K562 (cell line): Measurements from ENCODE around the gene GPR183. TPM values are rescaled to one million over a fixed set of nuclear protein-coding genes. Genes with fewer than 3 reads are reported as not detected.

Experiments
- ATAC-seq: fragments of 200-7000 bp; cut with Tn5 transposase; 3 replicates; pipeline ENCODE4 v1.9.1; 2020; ENCODE audit warnings: moderate library complexity
- BruUV-seq: library from RNA; stranded (reverse); fragments of 400-500 nt; replicated peaks from 2 replicates; lab custom pipeline; 2021; lab: Mats Ljungman, UMichigan
- CTCF ChIA-PET: fragments of 300-600 bp; formaldehyde crosslinking; extraction: SDS; loops from one replicate; lab custom pipeline; 2021; ENCODE audit warnings: low intra/inter-chr PET ratio; lab: Yijun Ruan, JAX
- POLR2A ChIA-PET: fragments of 300-600, 350-650 bp; sonication (Branson Sonifier 250); formaldehyde crosslinking; extraction: SDS; loops from one replicate; lab custom pipeline; 2021; ENCODE audit warnings: antibody characterized with exemption, inconsistent platforms; lab: Yijun Ruan, JAX
- DNase-seq, 4 experiments: peaks; one replicate each; pipeline versions ENCODE4 v3.0.0 to v3.0.0-alpha.2; 2011 to 2018; ENCODE audit warnings: low spot score in 3 of 4, mixed read lengths in 3 of 4; ENCODE audit errors: extremely low read depth in 1 of 4
- FAIRE-seq: peaks from 2 replicates; lab custom pipeline; 2011; peaks lifted over from hg19 to GRCh38; lab: Jason Lieb, UNC
- H2AFZ ChIP-seq: 2 replicates; pipeline ENCODE4 v1.6.0; 2011; ENCODE audit warnings: low read depth, low read length, control low read depth, inconsistent platforms
- H3K27ac ChIP-seq: fragments of 200-600 bp; 3 replicates; pipeline ENCODE4 v1.8.0; 2011; ENCODE audit warnings: low read depth, mild to moderate bottlenecking, control low read depth, inconsistent platforms, low read length, moderate library complexity, mixed read lengths; ENCODE audit errors: extremely low read depth
- H3K27me3 ChIP-seq, 2 experiments: fragments of 300-600 bp in 1 of 2; 2 replicates in 1 of 2; 3 replicates in 1 of 2; pipeline versions ENCODE4 v1.6.0 to v1.8.0; 2011; ENCODE audit warnings: inconsistent platforms in 2 of 2, low read length in 2 of 2, mild to moderate bottlenecking in 1 of 2, mixed read lengths in 1 of 2, moderate library complexity in 1 of 2; ENCODE audit not compliant: control insufficient read depth in 2 of 2, insufficient read depth in 2 of 2
- H3K36me3 ChIP-seq: fragments of 300-600 bp; 3 replicates; pipeline ENCODE4 v1.8.0; 2011; ENCODE audit warnings: mild to moderate bottlenecking, low read length, inconsistent platforms; ENCODE audit not compliant: control insufficient read depth, insufficient read depth
- H3K4me1 ChIP-seq, 2 experiments: fragments of 200-600 bp in 1 of 2; replicated peaks in 1 of 2; 2 replicates in 1 of 2; 3 replicates in 1 of 2; pipeline versions ENCODE4 v1.5.1 to v1.8.0; 2011; ENCODE audit warnings: inconsistent platforms in 2 of 2, low read length in 2 of 2, mild to moderate bottlenecking in 1 of 2, mixed read lengths in 1 of 2, moderate library complexity in 1 of 2; ENCODE audit not compliant: control insufficient read depth in 2 of 2, insufficient read depth in 2 of 2
- H3K4me2 ChIP-seq: 2 replicates; pipeline ENCODE4 v1.6.1; 2011; ENCODE audit warnings: low read length, control low read depth, inconsistent platforms, mixed read lengths; ENCODE audit not compliant: insufficient read depth
- H3K4me3 ChIP-seq: fragments of 200-600 bp; sonication (generic), shearing (Covaris generic); 2 replicates; pipeline ENCODE4 v1.5.1; 2016; ENCODE audit warnings: control low read depth, inconsistent platforms
- H3K79me2 ChIP-seq: fragments of 200-600 bp; 3 replicates; pipeline ENCODE4 v1.8.0; 2011; ENCODE audit warnings: low read length, inconsistent platforms; ENCODE audit not compliant: control insufficient read depth, insufficient read depth
- H3K9ac ChIP-seq, 2 experiments: 2 replicates each; pipeline versions ENCODE4 v1.6.0 to v1.6.1; 2011; ENCODE audit warnings: low read depth in 2 of 2, low read length in 2 of 2, control low read depth in 1 of 2, inconsistent platforms in 1 of 2, mild to moderate bottlenecking in 1 of 2, mixed read lengths in 1 of 2; ENCODE audit not compliant: insufficient read depth in 1 of 2
- H3K9me1 ChIP-seq: one replicate; pipeline ENCODE4 v1.6.0; 2011; ENCODE audit warnings: inconsistent platforms, mild to moderate bottlenecking, low read length, moderate library complexity; ENCODE audit not compliant: control insufficient read depth, insufficient read depth
- H3K9me3 ChIP-seq: replicated peaks from 2 replicates; pipeline ENCODE4 v1.5.1; 2011; ENCODE audit warnings: low read depth, low read length, inconsistent platforms; ENCODE audit not compliant: control insufficient read depth, insufficient read depth
- H4K20me1 ChIP-seq: replicated peaks from 2 replicates; pipeline ENCODE4 v1.6.1; 2011; ENCODE audit warnings: low read length, inconsistent platforms, mixed read lengths; ENCODE audit not compliant: control insufficient read depth, insufficient read depth
- AFF4 ChIP-seq: sonication (generic); formaldehyde crosslinking; IDR thresholded peaks from 2 replicates; pipeline ENCODE4 v1.8.0; 2023; ENCODE audit warnings: mild to moderate bottlenecking, missing genetic modification reagents
- COPS2 ChIP-seq: fragments of 450-650 bp; conservative IDR thresholded peaks from 2 replicates; pipeline ENCODE4 v1.6.1; 2016; ENCODE audit warnings: mild to moderate bottlenecking, moderate library complexity
- FOXJ2 ChIP-seq: fragments of 200-800 bp; sonication (Bioruptor generic); IDR thresholded peaks from 2 replicates; pipeline ENCODE4 v1.6.1; 2016; ENCODE audit warnings: missing genetic modification characterization, missing compliant biosample characterization
- HINFP ChIP-seq: fragments of 450-650 bp; conservative IDR thresholded peaks from 2 replicates; pipeline ENCODE4 v1.6.1; 2016; ENCODE audit warnings: missing genetic modification characterization, low read depth, mild to moderate bottlenecking, control low read depth, missing compliant biosample characterization
- PHB ChIP-seq: fragments of 250-450 bp; sonication (Bioruptor Pico); IDR thresholded peaks from 2 replicates; pipeline ENCODE4 v1.5.0; 2021
- SOX6 ChIP-seq: fragments of 450-650 bp; IDR thresholded peaks from 2 replicates; pipeline ENCODE4 v1.6.1; 2014; ENCODE audit warnings: mild to moderate bottlenecking
- STAT5A ChIP-seq: IDR thresholded peaks from 2 replicates; pipeline ENCODE4 v1.6.1; 2012; ENCODE audit warnings: low read length, inconsistent platforms, borderline replicate concordance
- TBP ChIP-seq: optimal IDR thresholded peaks from 2 replicates; pipeline ENCODE3; 2011; ENCODE audit warnings: low read depth, low read length, improper control_type of control experiment
- TFAP4 ChIP-seq: sonication (generic); formaldehyde crosslinking; IDR thresholded peaks from 2 replicates; pipeline ENCODE4 v1.8.0; 2022; ENCODE audit warnings: missing genetic modification reagents, mild to moderate bottlenecking, moderate library complexity, borderline replicate concordance
- TOE1 ChIP-seq, 2 experiments: fragments of 450-650 bp in 1 of 2; sonication (generic) in 1 of 2; formaldehyde crosslinking in 1 of 2; IDR thresholded peaks; 2 replicates each; pipeline versions ENCODE4 v1.7.1 to v1.8.0; 2016 to 2022; ENCODE audit warnings: borderline replicate concordance in 2 of 2, mild to moderate bottlenecking in 2 of 2, antibody characterized with exemption in 1 of 2, inconsistent platforms in 1 of 2, low read depth in 1 of 2, missing genetic modification reagents in 1 of 2, moderate library complexity in 1 of 2
- USF1 ChIP-seq: sonication (generic); formaldehyde crosslinking; IDR thresholded peaks from 2 replicates; pipeline ENCODE4 v1.9.0; 2022; ENCODE audit warnings: mild to moderate bottlenecking, missing genetic modification reagents
- ZNF316 ChIP-seq: fragments of 450-650 bp; IDR thresholded peaks from 2 replicates; pipeline ENCODE4 v1.6.1; 2016
- ZNF639 ChIP-seq, 2 experiments: fragments of 200-800 bp in 1 of 2; sonication (Bioruptor generic) in 1 of 2; sonication (generic) in 1 of 2; formaldehyde crosslinking in 1 of 2; IDR thresholded peaks in 1 of 2; conservative IDR thresholded peaks in 1 of 2; 2 replicates each; pipeline versions ENCODE4 v1.5.0 to v1.6.1; 2016 to 2020; ENCODE audit warnings: missing compliant biosample characterization in 1 of 2, missing genetic modification characterization in 1 of 2, missing genetic modification reagents in 1 of 2
- WGBS: fragments of 100-300 bp; shearing (Covaris generic); methylation state at CpG from one replicate; pipeline ENCODE4 v1.1.6; 2016; ENCODE audit warnings: low coverage, mixed read lengths; ENCODE audit not compliant: insufficient coverage; ENCODE audit errors: missing lambda C conversion rate; 5-methylcytosine and 5-hydroxymethylcytosine counted together
- in situ Hi-C: fragments of 300-500 bp; cut with MboI; formaldehyde crosslinking; loops from 4 replicates; pipeline ENCODE4 v1.15.0; 2018; ENCODE audit warnings: inconsistent platforms, mixed read lengths
- intact Hi-C: fragments of 100-400 bp; cut with micrococcal nuclease; formaldehyde crosslinking; loops from 2 replicates; pipeline ENCODE4 v1.14.2; 2022
- polyA plus RNA-seq, 8 experiments: library from polyadenylated mRNA; depleted of rRNA in 4 of 8; stranded (reverse) in 5 of 8; unstranded in 3 of 8; fragments of >200 nt; fragmentation: Nextera tagmentation in 2 of 8; fragmentation: Illumina TruSeq in 1 of 8; extraction: Ambion mirVana in 2 of 8; extraction: Trizol in 1 of 8; gene quantifications; 2 replicates each; pipeline versions ENCODE4 v1.2.1 to v1.2.3, GENCODE V29; 2011 to 2014; ENCODE audit warnings: inconsistent platforms in 1 of 8, missing spikeins in 1 of 8
- total RNA-seq, 7 experiments: library from RNA; depleted of rRNA in 6 of 7; stranded (reverse); fragments of >200 nt in 6 of 7; fragmentation: Illumina TruSeq in 2 of 7; extraction: Trizol in 2 of 7; gene quantifications; 2 replicates each; pipeline versions ENCODE4 v1.2.1 to v1.2.3, GENCODE V29; 2011 to 2021; ENCODE audit warnings: low replicate concordance in 1 of 7

Gene GPR183
- total and polyA plus RNA-seq, 9 of the 15 experiments (the other 6 are each of a cell fraction or from before 2014, with no cell fraction given), result 1.3 to 10.2 (median 3.7) TPM

- in situ Hi-C loops, result no loop called here
- ATAC-seq (no peak), FAIRE-seq (no peak), DNase-seq (no peak)
- ChIA-PET POLR2A (interaction anchor here (0.6 kb wide), 1 partner anchor 583 kb away, joined by 3 read pairs; no protein-coding TSS in a partner anchor), CTCF (no interaction called here)
- H2AFZ ChIP-seq, result no peak overlapping the region
- H3K9ac ChIP-seq, result no peak overlapping the region
- no peaks in the 10 kb centered on the region; the same call in 1 of the 2 replicates for H4K20me1 ChIP-seq
- no peaks in the 10 kb centered on the region for H3K79me2 ChIP-seq
- peaks cover 39% of the 10 kb centered on the region; the same call in 2 of the 3 replicates for H3K36me3 ChIP-seq
- H3K9me1 ChIP-seq, result peaks cover 4% of the 10 kb centered on the region
- no TSS peak for BruUV-seq
- H3K27ac ChIP-seq, result no peak overlapping the region
- no peaks in the 10 kb centered on the region for H3K27me3 ChIP-seq
- no peaks in the 10 kb centered on the region for H3K9me3 ChIP-seq
- no peak overlapping the region for H3K4me3 ChIP-seq
- intact Hi-C loops, result no loop called here
- peaks cover 7 to 8% of the 10 kb centered on the region in 2 experiments; a peak in 3 of 5 replicates for H3K4me1 ChIP-seq
- 84% methylated on average over 4 of the region's 4 CpGs for WGBS
- H3K4me2 ChIP-seq, result no peak overlapping the region
- no peak for TF ChIP-seq STAT5A
- no peak for TF ChIP-seq TOE1 (IDR thresholded peaks at IDR 0.05; ENCODE audit: borderline replicate concordance)
- no peak for TF ChIP-seq TOE1 (CRISPR knock-in tag; IDR thresholded peaks at IDR 0.05; ENCODE audit: borderline replicate concordance, low read depth)
- TF ChIP-seq SOX6, result no peak
- TF ChIP-seq ZNF639 (CRISPR knock-in tag; conservative IDR thresholded peaks at IDR 0.05 in 1 of 2, IDR thresholded peaks at IDR 0.05 in 1 of 2), result no peak
- no peak for TF ChIP-seq ZNF316
- no peak for TF ChIP-seq AFF4 (CRISPR knock-in tag)
- TF ChIP-seq TFAP4, result no peak
- TF ChIP-seq HINFP (tag), result no peak
- TF ChIP-seq COPS2, result no peak
- TF ChIP-seq FOXJ2 (tag), result no peak
- no peak for TF ChIP-seq TBP
- TF ChIP-seq USF1, result no peak
- no peak for TF ChIP-seq PHB
These were observed 44.6 kb upstream of the GPR183 start for GRCh38 chr13:99351772-99352171.
